Measurements from ENCODE around the gene PUSL1. TPM values are rescaled to one million over a fixed set of nuclear protein-coding genes. Genes with fewer than 3 reads are reported as not detected.

The PUSL1 gene
- total RNA-seq, 2 experiments from 2014 or later: 23.9 to 25.4 TPM

- ATAC-seq (no peak), DNase-seq (no peak)
- TF ChIP-seq CTCF (IDR thresholded peaks at IDR 0.05): no peak
- Mint-ChIP-seq H3K27me3 (no peaks in the 10 kb centered on the region), H3K36me3 (ENCODE audit: low read depth) (no peaks in the 10 kb centered on the region), H3K4me3 (no peak overlapping the region), H3K9me3 (no peaks in the 10 kb centered on the region), H3K27ac (no peak overlapping the region), H3K4me1 (ENCODE audit: low read depth) (peaks cover 2% of the 10 kb centered on the region)
- POLR2A ChIA-PET: interaction anchor here (0.8 kb wide), 1 partner anchor 170 kb away, joined by 3 read pairs; no protein-coding TSS in a partner anchor
- intact Hi-C loops (cut with micrococcal nuclease): no loop called here
- CTCF ChIA-PET: interaction anchor here (1.0 to 3.2 kb wide), 9 partner anchors 9 to 307 kb away, joined by 3 to 37 read pairs (median 7); no protein-coding TSS in a partner anchor
Observed at GRCh38 chr1:1291023-1291528, 17.3 kb upstream of the PUSL1 start.

DNA sequence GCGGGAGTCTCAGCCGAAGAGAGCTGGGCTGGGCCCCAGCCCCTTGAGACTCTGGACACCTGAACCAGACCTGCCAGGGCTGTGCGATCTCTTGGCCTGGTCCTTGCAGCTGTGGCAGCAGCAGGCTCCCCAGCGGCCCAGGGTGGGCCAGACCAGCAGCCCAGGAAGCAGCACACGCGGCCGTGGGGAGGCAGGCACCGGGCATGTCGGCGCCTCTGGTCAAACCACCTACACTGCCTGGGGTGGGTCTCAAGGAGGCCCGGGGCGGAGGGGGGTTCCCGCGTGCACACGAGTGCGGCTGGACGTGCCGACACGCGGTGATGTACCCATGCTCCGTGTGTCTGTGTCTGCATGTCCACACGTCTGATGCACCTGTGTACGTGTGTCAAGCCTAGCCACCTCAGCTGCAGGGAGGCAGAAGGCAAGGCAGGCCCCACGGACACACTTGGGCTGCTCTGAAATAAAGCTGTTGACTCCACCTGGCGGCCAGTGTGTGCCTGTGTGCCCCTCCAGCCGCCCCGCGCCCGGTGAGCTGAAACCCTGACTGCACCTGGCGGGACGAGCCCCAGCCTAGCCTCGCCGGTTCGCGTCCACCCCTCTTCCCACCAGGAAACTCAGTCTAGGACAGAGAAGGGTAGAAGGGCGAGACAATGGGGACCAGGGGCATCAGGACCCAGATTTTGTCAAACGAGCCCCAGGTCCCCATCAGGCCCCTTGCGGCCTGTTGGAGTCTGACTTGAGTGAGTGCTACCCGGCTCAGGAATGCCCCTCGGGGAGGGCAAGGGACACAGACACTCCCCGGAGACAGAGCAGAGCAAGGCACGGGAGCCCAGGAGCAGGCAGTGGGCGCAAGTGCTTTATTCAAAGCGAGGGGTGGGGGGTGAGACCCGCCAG, 16.6 kb upstream of the PUSL1 start:
- H3K4me3 Mint-ChIP-seq: no peak overlapping the region
- no peaks in the 10 kb centered on the region for H3K27me3 Mint-ChIP-seq
- ATAC-seq: peak; percentile 87
- peak; percentile 84 for DNase-seq
- no peaks in the 10 kb centered on the region for H3K9me3 Mint-ChIP-seq
- intact Hi-C loops (cut with micrococcal nuclease): no loop called here
- H3K4me1 Mint-ChIP-seq (ENCODE audit: low read depth): peaks cover 2% of the 10 kb centered on the region
- CTCF ChIA-PET: interaction anchor here (0.7 to 3.2 kb wide), 13 partner anchors 9 to 308 kb away, joined by 3 to 37 read pairs (median 4); no protein-coding TSS in a partner anchor
- H3K27ac Mint-ChIP-seq: no peak overlapping the region
- TF ChIP-seq CTCF (IDR thresholded peaks at IDR 0.05): peak; percentile 69
- no peaks in the 10 kb centered on the region for H3K36me3 Mint-ChIP-seq (ENCODE audit: low read depth)
- POLR2A ChIA-PET: interaction anchor here (0.8 to 1.2 kb wide), 2 partner anchors 18 to 171 kb away, joined by 3 read pairs; partner anchors contain the start of gene UBE2J2

- ATAC-seq: no peak
- ChIA-PET POLR2A (interaction anchor here (1.2 kb wide), 1 partner anchor 19 kb away, joined by 3 read pairs; the partner anchor contains the start of gene UBE2J2), CTCF (interaction anchor here (0.7 to 3.2 kb wide), 12 partner anchors 8 to 308 kb away, joined by 3 to 37 read pairs (median 4); no protein-coding TSS in a partner anchor)
- Mint-ChIP-seq H3K27ac (no peak overlapping the region), H3K4me3 (no peak overlapping the region), H3K4me1 (ENCODE audit: low read depth) (peaks cover 2% of the 10 kb centered on the region), H3K27me3 (no peaks in the 10 kb centered on the region), H3K36me3 (ENCODE audit: low read depth) (no peaks in the 10 kb centered on the region), H3K9me3 (no peaks in the 10 kb centered on the region)
- DNase-seq: no peak
- intact Hi-C loops (cut with micrococcal nuclease): no loop called here
- no peak for TF ChIP-seq CTCF (IDR thresholded peaks at IDR 0.05)
Observed at GRCh38 chr1:1292442-1292779, 16.0 kb upstream of the PUSL1 start.

DNA sequence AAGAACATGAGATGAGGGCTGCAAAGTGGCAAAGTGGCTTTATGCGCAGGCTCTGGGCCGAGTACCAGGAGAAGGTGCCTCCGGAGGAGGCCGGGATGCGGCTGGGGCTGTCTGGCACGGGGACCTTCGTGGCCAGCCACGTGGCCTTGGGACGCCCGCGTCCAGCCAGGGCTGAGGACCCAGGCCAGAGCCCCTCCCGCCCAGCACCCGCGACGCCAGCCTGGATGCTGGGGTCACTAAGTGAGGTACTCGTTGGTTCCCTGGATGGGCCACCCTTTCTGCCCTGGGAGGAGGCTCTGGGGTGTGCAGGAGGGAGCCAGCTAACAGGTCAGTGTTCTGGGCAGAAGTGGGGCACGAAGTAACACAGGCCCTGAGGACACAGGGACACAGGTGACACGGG, 15.5 kb upstream of the PUSL1 start:
- CTCF ChIA-PET: interaction anchor here (1.4 to 3.2 kb wide), 4 partner anchors 12 to 261 kb away, joined by 5 to 37 read pairs (median 20); no protein-coding TSS in a partner anchor
- no peaks in the 10 kb centered on the region for H3K27me3 Mint-ChIP-seq
- TF ChIP-seq CTCF (IDR thresholded peaks at IDR 0.05): no peak

More for the DNA sequence above, 15.5 kb upstream of the PUSL1 start:
- Mint-ChIP-seq H3K36me3 (ENCODE audit: low read depth) (no peaks in the 10 kb centered on the region), H3K4me1 (ENCODE audit: low read depth) (peaks cover 2% of the 10 kb centered on the region), H3K4me3 (no peak overlapping the region), H3K9me3 (no peaks in the 10 kb centered on the region), H3K27ac (no peak overlapping the region)
- DNase-seq (no peak), ATAC-seq (no peak)
- intact Hi-C loops (cut with micrococcal nuclease): no loop called here
- POLR2A ChIA-PET: interaction anchor here (1.2 kb wide), 1 partner anchor 19 kb away, joined by 3 read pairs; the partner anchor contains the start of gene UBE2J2

Data from activated CD8-positive, alpha-beta T cell treated with anti-CD3 and anti-CD28 coated beads for 36 hours (primary cell).